Progenitor cell of endocrine pancreas (in vitro differentiated cells): ENCODE measurements around the gene CASK. TPM values are rescaled to one million over a fixed set of nuclear protein-coding genes. Genes with fewer than 3 reads are reported as not detected.

Experiments used
- total RNA-seq: library from RNA; stranded (reverse); gene quantifications from 2 replicates; pipeline ENCODE4 v1.2.1, GENCODE V29; 2021

The CASK gene
- total RNA-seq, 1 donor from 2014 or later, result 68.3 TPM

Other genes starting within 250 kb of the CASK start
- gene GPR34, start 234.6 kb downstream of the CASK start, total RNA-seq, result not detected in 2 replicates
- not detected in 2 replicates for gene GPR82, start 199.4 kb downstream of the CASK start, total RNA-seq